SK-MEL-5 (cell line): Measurements from ENCODE around the gene FNDC3A. TPM values are rescaled to one million over a fixed set of nuclear protein-coding genes. Genes with fewer than 3 reads are reported as not detected.

Source experiments
- DNase-seq: peaks from one replicate; pipeline ENCODE4 v3.0.0-alpha.2; 2016; ENCODE audit warnings: low read depth, low spot score
- in situ Hi-C: cut with HindIII; loops from 2 replicates; pipeline ENCODE4 v1.10.0; 2016; ENCODE audit warnings: low sequenced_read_pairs, high pct_unique_total_duplicates, low pct_unique_long_range_greater_than_20kb
- small RNA-seq, 2 experiments: library from RNA; depleted of rRNA; stranded (forward); fragments of <200 nt; gene quantifications; one replicate each; pipeline ENCODE3, GENCODE V24; 2014
- total RNA-seq: library from RNA; depleted of rRNA; stranded (reverse); fragments of >200 nt; shearing (Covaris generic); gene quantifications from 2 replicates; pipeline ENCODE4 v1.2.3, GENCODE V29; 2014; rRNA removed

Gene FNDC3A
- total RNA-seq, 1 experiment from 2014 or later = 116 TPM

DNA sequence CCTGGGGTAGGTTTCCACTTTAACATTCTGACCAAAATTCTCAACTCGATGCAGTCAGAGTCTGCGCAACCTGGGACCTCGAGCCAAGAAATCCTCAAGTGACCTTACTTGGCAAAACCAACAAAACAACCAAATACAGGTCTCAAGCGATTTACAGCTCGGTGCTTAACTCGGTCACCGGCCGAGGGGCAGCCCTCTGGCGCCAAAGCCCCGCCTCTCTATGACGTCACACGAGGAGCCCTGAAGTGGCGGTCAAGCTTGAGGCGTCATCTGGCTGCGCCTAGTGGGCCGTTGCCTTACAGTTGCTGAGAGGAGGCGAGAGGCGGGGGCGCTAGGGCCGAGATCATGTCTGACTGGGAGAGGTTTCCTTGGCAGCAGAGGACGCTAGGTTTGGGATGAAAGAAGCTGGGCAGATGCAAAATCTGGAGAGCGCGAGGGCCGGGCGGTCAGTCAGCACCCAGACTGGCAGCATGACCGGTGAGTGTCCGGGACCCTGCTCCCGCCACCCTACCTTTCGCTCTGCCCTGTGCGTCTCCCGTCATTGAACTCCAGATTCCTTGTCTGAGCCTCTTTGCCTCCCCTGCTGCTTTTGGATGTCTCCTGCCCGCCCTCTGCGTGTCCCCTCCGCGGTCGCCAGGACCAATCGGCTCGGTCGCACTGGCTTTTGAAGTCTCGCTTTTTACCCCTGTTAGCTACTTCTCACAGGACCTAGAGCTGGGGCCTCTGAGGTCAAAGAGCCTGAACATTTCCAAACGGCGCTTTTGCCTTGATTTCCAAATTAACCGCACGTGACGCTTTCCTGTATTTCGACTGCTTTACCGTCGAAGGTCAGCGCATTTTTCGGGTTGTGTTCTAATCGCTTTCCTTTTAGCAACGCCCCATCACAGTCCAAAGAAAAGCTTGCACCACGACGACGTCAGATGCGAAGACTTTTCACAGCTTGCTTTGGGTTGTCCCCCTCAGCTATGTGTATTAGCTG, 272.2 kb downstream of the FNDC3A start, which contains the start of gene CDADC1:
Gene CDADC1, plus strand, starts transcription at position 283 of the 979 bp plus-strand sequence. Its CDS starts 113 bp downstream, at position 396.
- peak; percentile 97 for DNase-seq
- in situ Hi-C loops = no loop called here

DNA sequence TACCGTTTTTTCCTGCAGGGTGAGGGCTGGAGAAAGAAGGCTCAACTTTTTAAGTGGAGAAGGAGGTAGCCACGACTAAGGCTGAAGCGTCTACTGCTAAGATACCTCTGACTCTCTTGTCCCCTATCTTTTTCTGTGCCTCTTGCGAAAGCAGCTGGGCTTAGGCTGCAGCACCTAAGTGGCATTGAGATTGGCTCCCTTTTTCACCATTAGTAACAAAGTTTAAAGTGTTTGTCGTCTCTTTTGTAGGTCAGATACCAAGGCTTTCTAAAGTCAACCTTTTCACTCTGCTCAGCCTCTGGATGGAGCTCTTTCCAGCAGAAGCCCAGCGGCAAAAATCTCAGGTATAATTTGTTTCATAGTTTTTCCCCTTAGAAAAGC, 272.9 kb downstream of the FNDC3A start:
- in situ Hi-C loops = no loop called here
- no peak for DNase-seq

DNA sequence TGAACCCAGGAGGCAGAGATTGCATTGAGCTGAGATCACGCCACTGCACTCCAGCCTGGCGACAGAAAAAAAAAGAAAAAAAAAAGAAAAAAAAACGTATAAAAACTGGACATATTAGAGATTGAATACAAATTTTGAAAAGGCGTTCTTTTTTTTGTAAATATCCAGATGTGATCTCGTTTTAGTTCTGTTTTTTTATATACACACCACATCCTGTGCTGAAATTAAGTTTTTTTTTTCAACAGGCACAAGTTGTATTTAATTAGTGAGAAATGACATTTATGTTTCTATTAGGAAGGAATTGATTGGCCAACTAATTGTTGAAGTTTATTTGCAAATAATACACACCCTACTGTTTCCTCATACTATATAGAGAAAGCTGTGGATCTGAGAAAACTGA, 275.6 kb downstream of the FNDC3A start:
- in situ Hi-C loops = no loop called here
- no peak for DNase-seq

DNA sequence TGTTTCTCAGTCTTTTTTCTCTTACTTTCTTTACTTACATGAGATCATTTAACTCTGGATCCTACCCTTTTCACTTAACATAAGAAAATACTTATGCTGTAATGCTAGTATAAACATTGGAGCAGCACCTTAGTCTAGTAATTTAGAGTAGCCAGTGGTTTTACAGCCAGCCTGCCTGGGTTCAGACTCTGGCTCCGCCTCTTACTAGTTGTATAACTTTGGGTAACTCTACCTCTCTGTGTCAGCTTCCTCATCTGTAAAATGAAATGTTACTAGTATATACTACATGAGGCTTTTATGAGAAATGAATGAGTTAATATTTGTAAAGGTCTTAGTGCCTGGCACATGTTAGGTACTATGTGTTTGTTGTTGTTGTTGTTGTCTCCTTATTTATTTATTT, 277.6 kb downstream of the FNDC3A start:
- no peak for DNase-seq
- in situ Hi-C loops = no loop called here

DNA sequence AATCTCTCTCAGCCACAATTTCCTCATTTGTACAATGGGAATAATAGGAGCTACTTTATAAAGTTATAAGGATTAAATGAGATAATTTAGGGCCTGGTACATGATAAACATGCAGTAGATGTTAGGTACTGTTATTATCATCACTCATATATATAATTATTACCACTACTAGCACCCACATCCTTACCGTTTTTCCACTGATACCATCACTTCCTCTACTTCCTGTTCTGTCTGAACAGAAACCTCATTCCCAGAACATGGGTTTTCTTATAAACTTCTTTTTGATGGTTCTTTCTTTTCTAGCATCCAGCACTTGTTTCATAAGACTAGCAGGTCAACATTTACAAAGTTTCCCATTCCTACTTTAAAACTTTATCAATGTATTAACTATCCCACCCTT, 278.3 kb downstream of the FNDC3A start:
- no peak for DNase-seq
- in situ Hi-C loops = no loop called here

DNA sequence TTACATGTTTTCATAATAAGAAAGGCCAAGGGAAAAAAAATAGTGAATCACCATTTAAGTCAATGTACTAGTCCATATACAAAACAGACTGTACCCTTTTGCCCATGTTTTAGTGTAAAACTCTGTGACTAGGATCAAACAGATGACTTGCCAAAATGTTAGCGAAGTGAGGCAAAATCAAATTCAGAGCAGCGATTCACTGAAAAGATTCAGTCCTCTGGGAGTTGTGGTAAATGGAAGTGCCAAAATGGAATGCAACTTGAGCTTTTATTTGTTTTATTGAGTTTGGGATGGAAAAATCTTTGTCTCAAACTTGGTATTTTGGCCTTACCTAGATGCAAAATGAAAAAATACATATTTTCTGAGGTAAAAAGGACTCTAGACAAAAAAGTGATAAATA, 281.1 kb downstream of the FNDC3A start:
- in situ Hi-C loops = no loop called here
- peak; percentile 15 for DNase-seq

DNA sequence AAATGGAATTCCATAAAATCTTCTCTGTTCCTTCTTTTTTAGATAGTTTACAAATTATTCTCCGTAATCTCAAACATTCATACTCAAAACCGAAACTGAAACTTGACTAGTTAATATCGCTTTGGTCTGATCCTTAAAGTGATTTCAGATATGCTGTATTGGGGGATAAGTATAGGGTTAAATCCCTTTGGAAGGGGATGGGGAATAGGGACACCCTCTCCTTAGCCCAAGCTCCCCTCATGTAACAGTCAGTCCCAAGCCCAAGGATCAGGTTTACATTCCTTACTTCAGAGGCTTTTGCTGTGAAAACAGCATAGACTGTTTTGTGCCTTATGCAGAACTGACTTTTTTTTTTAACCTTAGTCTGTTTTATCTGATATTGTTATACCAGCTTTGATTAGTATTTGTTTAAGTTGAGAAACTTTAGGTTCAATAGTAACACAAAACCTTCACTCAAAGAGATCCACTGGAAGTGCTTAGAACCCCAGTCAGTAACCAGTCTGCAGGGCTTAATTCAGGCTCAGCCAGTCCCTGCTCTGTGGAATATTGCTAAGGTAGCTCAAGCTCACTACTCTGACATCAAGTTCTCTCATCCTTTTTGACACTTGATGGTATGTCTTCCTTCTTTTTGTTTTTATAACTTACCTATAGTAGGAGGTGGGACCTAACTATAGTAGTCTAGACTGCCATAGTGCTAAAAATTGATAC, 282.5 kb downstream of the FNDC3A start:
- peak; percentile 8 for DNase-seq
- in situ Hi-C loops = no loop called here

Small RNAs within 50 kb of the gene (small RNA-seq; reads per million reads assigned to genes)
- gene COX7CP1 (0 reads per million in 2 experiments), gene RNU6-60P (0 reads per million in 2 experiments), gene RNY3P2 (0 reads per million in 2 experiments)

Other genes with a start within 250 kb of the FNDC3A start
- gene MLNR, start 244.4 kb downstream of the FNDC3A start, total RNA-seq = 0.24 TPM in 1 of 2 replicates, not detected in the other